A204.1 (cell line): ENCODE results near the gene SLC9A5.

ENCODE experiments used
- FAIRE-seq: peaks from 2 replicates; lab custom pipeline; 2012; peaks lifted over from hg19 to GRCh38; lab: Jason Lieb, UNC

Gene SLC9A5

DNA sequence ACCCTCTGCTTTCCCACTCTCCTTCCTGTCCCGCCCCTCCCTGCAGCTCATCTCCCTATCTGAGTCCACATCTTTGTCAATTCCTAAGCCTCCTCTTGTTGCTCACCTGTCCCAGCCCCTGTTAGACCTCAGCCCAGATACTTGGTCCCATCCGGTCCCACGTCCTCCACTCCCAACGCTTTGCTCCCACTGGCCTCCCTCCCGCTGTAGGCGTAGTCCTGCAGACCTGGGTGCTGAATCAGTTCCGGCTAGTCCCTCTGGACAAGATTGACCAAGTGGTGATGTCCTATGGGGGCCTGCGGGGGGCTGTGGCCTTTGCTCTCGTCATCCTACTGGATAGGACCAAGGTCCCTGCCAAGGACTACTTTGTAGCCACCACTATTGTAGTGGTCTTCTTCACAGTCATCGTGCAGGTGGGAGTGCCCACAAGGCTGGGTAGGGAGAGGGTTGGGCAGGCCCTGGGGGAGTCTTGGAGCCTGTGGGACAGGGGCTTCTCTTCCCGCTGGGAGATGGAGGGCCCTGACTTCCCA, 8.0 kb downstream of the SLC9A5 start:
- no peak for FAIRE-seq

DNA sequence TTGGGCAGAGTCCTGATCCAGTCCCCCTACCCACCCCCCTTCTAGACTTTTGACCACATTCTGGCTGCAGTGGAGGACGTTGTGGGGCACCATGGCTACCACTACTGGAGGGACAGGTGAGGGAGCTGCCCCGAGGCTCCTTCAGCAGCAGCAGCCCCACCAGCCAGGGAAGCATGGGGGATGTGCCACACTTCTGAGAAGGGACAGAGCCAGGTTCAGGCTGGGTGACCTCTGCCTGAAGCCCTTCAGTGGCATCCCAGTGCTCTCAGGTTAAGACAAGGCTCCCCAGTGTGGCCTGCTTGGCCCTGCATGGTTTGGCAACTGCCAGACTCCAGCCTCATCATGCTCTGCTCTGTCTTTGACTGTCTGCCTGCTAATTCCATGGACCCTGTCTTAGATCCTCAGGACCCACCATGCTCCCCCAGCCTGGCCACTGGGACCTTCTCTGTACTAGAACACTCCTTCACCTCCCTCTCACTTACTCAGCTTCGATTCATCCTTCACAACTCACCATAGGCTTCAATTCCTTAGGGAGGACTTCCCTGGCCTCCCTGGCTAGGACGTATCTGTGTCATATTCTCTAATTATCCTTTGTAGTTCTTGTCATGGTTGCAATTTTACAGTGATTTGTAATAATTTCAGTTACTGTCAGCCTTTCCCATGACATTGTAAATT, 8.8 kb downstream of the SLC9A5 start:
- FAIRE-seq: no peak

DNA sequence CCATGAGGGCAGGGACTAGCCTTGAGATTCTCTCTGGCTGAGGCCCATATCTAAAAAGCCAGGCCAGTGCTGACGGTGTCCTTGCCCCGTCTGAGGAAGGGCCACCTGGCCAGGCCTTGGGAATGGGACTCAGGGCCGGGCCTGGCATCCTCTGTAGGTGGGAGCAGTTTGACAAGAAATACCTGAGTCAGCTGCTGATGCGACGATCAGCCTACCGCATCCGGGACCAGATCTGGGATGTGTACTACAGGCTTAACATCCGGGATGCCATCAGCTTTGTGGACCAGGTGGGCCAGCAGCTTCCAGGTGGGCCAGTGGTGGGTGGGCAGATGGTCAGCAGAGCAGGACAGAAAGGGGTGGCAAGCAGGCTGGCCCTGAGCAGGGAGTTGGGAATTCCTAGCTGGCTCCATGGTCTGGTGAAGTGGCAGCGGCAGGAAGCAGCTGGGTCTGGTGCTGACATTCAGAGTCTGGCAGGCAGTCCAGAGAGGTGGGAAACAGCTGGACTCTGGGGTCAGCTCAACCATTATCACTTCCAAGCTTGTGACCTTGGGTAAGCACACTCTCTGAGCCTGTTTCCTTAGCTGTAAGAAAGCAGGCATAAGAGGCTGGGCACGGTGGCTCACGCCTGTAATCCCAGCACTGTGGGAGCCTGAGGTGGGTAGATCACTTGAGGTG, 9.5 kb downstream of the SLC9A5 start:
- no peak for FAIRE-seq

DNA sequence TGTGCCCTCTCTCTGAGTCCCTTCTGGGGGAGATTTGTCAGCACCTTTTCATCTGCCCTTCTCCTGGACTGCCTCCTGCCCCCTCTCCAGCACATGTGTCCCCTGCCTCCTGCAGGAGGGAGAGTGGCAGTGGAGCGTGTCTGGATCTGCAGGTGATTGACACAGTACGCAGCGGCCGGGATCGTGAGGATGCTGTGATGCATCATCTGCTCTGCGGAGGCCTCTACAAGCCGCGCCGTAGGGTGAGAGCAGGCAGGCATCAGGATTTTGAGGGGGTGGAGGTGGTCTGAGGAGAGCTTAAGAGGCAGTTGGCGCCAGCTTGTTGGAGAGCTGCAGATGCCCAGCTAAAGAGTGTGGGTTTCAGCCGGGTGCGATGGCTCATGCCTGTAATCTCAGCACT, 10.9 kb downstream of the SLC9A5 start:
- no peak for FAIRE-seq

DNA sequence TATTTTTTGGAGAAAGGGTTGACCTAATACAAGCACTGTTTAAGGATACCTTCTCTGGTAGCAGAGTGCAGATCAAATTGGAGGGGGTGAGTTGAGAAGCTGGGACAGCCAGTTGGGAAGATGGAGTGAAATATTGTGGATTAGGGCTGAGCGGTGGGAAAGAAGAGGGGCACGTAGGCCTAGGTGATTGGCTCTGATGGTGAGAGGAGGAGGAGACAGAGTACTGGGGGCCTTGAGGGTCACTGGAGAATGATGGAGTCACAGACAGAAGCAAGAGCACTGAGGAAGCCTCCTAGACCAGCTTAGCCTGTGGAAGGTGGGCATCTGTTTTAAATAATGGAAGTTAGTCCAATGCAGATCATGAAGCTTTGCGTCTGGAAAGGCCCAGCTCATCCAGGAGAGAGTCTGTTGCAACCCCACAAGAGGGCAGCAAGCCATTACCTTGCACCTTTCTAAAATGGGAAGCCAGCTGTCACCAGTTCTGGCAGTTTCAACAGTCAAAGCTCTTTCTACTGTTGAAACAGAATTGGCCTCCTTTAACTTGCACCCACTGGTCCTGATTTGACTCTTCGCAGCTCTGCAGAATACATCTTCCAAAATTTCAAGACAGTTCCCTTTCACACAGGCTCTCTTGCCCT, 11.8 kb downstream of the SLC9A5 start:
- no peak for FAIRE-seq

DNA sequence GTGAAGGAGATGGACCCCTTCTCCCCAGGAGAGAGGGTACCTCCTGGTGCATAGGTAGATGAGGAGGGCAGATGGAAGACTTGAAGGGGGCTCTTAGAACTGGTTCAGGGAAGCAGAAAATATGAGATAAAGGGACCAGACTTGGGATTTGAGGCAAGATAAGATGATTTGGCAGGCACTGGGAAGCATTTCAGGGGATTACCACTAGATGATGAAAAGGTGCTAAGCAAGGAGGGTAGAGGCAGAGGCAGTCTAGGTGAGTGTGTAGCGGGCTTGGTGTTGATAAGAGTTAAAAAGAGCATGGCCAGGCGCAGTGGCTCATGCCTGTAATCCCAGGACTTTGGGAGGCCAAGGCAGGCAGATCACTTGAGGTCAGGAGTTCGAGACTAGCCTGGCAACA, 14.4 kb downstream of the SLC9A5 start:
- FAIRE-seq: no peak

DNA sequence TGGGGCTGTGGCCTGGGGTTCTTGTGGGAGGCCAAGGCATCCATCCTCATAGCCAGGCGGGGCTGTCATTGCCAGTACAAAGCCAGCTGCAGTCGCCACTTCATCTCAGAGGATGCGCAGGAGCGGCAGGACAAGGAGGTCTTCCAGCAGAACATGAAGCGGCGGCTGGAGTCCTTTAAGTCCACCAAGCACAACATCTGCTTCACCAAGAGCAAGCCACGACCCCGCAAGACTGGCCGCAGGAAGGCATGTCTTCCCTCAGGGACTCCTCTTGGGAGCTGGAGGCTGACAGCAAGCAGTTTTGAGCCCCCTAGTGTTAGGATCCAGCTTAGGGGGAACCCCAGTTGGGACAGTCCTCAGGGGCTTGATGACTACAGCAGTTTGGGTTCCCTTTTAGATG, 15.5 kb downstream of the SLC9A5 start:
- no peak for FAIRE-seq

DNA sequence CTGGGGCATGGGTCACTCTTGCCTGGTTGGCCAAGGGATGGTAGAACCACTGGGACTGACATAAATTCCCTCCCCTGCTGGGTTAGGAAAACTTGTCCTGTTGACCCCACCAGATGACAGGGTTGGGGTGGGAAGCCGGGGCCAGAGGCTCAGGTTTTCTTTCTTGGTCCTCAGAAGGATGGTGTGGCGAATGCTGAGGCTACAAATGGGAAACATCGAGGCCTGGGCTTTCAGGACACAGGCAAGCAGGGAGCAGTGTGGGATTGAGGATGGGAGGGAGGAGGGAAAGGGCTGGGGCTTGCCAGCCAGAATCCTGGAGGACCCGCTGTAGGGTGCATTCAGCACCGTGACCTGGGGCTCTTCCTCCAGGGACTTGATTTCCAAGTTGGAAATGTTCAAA, 16.1 kb downstream of the SLC9A5 start:
- FAIRE-seq: no peak

DNA sequence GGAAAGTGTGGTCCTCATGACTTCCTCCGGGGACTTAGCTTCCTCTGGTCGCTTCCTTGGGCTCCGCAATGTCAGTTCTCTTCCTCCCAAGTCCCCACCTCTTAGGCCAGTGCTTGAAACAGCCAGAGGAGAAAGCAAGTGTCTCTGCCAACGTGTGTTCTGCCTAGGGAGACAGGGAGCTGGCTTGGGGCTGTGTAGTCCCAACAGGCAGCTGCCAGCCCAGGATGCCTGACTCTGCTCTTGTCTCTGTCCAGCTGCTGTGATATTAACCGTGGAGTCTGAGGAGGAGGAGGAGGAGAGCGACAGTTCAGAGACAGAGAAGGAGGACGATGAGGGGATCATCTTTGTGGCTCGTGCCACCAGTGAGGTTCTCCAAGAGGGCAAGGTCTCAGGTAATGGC, 17.1 kb downstream of the SLC9A5 start:
- FAIRE-seq: no peak

DNA sequence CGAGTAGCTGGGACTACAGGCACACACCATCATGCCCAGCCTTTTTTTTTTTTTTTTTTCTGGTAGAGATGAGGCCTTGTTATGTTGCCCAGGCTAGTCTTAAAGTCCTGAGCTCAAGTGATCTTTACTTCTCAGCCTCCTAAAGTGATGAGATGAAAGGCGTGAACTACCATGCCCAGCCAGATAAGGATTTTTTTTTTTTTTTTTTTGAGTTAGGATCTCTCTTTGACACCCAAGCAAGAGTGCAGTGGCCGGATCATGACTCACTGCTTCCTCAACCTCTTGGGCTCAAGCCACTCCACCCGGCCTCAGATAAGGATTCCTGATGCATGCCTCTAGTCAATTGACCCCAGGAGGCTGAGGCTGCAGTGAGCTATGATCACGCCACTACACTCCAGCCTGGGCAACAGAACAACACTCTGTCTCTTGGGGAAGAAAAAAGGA, 19.4 kb downstream of the SLC9A5 start:
- FAIRE-seq: no peak

DNA sequence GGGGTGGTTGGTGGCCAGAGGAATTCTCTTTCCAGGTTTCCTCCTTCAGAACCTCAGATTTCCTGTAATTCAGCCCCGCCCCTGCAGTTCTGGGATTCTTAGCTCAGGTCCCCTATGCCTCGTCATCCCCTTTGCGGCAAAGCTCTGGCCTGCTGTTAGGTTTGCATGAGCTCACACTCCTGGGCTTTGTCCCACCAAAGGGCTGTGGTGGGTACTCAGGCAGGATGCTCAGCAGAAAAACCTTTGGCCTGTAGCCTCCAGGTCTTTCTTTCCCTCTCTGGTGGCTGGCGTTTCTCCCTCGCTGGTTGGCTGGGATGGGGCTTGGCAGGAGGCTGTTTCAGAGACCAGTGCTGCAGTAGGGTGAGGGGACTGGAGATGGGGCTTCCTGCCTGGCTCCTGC, 21.0 kb downstream of the SLC9A5 start:
- FAIRE-seq: no peak

DNA sequence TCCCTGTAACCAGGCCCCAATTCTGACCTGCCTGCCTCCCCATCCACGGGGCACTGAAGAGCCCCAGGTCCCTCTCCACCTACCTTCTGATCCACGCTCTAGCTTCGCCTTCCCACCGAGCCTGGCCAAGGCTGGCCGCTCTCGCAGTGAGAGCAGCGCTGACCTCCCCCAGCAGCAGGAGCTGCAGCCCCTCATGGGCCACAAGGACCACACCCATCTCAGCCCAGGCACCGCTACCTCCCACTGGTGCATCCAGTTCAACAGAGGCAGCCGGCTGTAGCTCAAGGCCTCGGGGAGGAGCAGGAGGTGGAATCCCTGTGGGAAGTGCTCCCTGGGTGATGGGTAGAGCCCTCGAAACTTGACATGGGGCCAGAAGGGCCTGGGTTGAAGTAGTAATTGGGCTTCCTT, 22.2 kb downstream of the SLC9A5 start:
- FAIRE-seq: no peak

DNA sequence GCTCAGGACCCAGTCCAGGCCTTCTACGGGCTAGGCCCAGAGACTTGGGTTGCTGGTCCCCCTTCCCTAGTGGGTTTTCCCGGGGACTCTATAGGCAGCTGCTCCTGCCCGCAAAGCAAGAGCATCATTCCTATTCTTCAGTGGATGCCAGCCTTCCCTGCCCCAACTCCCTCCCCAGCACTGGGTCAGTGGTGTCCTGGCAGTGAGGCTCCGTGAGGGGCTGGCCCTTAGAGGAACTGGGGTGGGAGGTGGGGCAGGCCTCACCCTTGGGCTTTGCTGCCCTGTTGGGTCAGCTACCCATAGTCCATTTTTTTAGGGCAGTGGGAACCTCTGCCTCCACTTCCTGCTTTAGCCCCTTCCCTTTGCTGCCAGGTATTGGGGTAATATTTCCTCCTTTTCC, 22.7 kb downstream of the SLC9A5 start:
- no peak for FAIRE-seq

DNA sequence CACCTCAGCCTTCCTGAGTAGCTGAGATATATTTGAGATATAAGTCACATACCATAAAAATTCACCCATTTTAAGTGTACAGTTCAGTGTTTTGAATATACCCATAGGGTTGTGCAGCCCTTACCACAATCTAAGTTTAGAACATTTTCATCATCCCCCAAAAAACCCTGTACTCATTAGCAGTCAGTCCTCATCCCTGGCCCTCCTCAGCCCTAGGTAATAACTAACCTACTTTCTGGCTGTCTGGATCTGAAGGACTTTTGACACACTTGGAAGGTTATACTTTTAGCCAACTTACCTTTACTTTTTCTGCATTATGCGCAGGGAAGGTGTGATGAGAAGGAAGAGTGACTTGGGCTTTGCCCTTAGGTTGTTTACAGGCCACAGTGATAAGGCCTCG, 26.5 kb downstream of the SLC9A5 start:
- no peak for FAIRE-seq

DNA sequence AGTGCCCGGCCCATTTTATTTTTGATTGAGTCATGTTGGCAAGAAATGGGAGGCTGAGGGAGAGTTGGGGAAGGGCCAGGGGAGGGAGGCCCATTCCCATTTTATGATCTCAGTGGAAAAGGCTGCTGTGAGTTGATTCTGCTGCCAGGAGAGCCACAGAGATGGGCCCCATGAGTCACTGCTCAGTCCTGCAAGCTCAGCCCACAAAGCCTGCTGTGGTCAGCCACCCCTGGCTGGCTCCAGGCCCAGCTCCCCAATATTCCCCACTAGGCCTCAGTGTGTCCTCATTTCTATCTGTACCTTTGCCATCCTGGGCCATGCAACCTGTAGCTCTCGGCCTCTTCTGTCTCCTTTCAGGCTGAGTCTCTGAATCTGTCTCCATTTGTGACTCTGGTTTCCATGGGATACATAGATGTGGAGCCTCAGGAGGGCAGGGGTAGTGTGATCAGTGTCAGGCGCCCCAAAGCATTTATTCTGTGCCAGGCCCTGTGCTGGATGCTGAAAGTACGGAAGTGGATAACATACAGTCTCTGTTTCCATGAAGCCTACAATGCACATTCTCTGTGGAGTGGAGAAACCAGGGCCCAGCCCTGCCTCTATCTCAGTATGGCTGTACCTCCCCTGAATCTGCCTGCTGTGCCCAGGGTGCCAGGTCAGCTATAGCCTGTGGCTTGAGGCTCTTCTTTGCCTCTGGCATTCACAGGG, 28.7 kb downstream of the SLC9A5 start:
- no peak for FAIRE-seq

DNA sequence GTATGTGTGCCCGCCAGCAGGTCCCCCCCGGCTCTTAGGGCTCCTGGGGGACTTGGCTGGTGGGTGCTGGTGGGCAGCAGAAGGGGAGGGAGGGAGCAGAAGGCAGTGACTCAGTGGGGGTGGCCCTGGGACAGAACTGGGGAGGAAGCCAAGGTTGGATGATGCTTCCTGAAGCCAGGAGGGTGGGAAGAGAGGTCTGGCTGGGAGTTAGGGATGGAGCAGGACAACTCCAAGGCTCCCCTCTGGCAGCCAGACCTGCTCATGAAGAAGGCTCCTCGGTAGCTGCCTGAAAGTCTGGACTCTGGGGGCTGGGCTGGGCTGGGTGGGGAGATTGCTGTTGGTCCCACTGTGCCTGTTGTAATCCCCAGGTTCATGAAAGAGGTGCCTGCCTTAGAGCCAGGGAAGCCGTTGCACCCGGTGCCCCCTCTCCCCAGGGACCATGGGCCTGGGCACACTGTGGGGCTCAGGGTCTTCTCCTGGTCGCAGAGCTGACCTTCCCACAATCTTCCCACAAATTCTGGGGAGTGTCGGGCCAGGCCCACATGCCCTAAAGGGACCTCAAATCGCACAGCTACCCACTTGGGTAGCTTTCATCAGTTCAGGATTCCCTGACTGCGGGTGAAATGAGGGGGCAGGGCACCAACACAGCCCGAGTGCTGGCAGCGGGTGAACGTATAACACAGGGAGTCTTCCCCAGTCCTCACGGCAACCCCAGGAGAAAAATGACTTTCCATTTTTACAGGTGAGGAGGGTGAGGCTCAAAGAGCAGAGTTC, 29.4 kb downstream of the SLC9A5 start:
- FAIRE-seq: no peak

DNA sequence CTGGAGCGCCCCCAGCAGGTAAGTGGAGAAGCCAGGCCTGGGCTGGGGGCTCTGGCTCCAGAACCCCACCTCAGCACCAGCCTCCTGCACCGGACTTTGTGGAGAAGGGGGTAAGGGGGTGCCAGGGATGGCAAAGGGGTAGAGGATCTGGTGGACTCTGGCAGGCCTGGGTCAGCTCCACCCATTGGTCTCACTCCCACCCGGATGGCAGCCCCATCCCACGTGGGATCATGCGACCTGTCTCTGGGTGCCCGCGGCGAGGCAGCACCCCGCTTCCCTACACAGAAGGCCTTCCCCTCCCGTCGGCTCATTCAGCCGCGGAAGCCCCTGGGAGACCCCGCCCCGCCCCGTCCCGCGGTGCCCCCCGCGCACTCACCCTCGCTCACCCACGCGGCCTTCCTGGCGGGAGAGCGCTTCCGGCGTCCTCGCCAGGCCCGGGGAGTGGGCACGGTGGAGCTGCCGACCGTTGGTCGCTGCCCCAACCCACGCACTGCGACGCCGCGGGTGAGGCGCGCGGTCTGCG, 30.1 kb downstream of the SLC9A5 start:
- FAIRE-seq: no peak

DNA sequence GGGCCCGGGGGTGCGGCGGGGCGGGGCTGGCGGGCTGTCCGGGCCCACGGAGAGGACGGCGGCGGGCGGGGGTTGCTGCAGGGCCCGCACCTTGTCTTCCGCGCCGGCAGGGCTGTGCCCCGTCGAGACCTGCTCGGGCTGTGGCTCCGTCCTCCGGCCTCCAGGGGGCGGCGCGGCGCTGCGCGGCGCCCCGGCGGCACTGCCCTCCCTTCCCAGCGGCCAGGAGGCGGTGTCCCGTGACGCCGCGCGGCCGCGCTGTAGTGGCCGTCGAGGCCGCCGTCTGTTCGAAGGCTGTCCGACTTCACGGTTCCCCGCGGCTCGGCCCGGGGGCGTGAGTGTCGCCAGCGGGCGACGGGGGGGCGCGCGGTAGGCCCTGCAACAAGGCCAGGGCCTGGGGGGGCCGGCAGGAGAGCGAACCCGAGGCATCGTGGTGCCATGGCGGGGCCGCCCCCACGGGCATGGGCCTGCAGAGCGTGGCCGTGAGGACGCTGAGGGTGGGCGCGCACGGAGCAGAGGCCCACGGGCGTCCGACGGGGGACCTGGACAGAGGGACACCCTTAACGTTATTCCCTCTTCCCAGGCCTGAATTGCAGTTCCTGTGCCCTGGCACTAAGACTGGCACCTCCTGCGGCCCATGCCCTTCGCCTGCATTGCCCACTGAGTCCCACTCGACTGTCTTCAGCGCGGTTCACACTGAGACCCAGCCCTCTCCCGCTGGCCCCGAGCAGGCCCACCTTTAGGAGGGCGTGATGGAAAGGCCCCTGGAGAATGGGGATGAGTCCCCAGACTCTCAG, 30.7 kb downstream of the SLC9A5 start, which contains the start of gene PLEKHG4:
Gene PLEKHG4 (plus strand): TSS at position 237 of the 794 bp plus-strand sequence. CDS start 513 bp downstream, at position 750.
- no peak for FAIRE-seq

DNA sequence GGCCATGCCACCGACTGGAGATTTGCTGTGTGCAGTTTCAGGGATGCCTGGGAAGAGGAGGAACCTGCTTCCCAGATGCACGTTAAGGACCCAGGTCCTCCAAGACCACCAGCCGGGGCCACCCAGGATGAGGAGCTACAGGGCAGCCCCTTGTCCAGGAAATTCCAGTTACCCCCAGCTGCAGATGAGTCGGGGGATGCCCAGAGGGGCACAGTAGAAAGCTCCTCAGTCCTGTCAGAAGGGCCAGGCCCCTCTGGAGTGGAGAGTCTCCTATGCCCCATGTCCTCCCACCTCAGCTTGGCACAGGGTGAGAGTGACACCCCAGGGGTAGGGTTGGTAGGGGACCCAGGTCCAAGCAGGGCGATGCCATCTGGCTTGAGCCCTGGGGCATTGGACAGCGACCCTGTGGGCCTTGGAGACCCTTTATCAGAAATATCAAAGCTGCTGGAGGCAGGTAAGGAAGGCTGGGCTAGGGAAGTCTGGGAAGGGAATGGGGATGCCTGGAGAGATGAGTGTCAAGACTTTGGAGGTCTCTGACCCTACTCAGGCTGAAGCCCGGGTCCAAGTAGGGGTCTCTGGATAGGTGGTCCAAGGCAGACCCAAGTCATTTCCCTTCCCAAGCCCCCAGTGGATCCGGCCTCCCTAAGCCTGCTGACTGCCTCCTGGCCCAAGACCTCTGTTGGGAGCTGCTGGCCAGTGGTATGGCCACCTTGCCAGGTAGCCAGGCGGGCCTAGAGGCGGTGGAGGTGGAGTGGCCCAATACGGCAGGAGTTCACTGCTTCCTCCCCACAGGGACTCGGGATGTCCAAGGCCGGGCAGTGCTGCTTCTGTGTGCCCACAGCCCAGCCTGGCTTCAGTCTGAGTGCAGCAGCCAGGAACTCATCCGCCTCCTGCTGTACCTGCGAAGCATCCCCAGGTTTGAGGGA, 31.6 kb downstream of the SLC9A5 start:
- FAIRE-seq: no peak
